Measurements from ENCODE around the gene NOXA1.
A peak's percentile ranks its signal among the peaks of the same experiment; 100 is the strongest.
"Not testable (repeated sequence)": the region's sequence is repeated elsewhere in the genome, so short reads cannot be mapped to it uniquely, and the experiment has no call there.

NOXA1 gene

DNA sequence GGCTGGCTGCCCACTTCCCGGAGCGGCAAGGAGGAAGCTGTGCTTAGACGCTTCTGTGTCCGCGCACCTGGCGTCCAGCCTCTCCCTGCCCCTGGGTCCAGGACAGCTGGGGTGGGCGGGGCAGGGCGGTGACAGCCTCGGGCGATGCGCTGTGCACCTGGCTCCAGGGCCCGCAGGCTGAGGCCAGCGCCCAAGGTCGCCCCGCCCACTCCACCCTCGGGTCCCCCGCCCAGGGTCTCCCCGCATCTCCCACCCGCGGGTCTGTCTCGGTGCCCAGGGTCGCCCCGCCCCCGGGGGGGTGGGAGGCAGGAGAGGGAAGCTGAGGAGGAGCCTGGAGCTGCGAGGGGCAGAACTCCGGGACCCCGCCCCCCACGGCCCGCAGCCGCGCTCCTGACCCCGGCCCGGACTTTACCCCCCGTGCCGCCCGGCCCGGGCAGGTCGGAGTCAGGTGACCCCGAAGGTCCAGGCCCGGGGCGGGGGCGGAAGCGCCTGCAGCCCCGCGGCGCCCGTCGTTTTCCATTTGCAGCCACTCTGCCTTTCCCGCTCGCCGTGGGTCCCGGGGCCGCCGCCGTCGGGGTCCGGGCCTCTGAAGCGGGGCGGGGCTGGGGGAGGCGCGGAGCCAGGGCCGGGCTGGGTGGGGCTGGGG, 18.2 kb downstream of the NOXA1 start, which contains the start of gene ENTPD8:
Gene ENTPD8, minus strand, starts transcription at position 69 of the 646 bp plus-strand sequence. CDS start 3,072 bp downstream, outside the sequence.
- peak; percentile 67 for DNase-seq

DNA sequence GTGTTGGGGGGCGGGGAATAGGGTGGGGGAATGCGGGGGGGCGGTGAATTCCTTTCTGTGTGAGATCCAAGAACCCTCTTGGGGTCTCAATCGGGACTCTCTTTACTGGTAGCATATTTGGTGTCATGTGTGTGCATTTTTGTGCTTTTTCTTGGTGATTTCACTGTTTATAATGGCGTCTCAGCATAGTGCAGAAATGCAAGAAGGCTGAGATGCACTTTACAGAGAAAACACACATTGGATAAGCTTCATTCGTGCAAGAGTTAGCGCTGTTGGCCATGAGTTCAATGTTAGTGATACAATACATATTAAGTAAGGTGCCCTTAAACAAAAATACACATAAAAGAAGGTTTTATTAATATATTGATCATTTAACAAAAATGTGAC, 18.7 kb downstream of the NOXA1 start:
- no peak for DNase-seq

DNA sequence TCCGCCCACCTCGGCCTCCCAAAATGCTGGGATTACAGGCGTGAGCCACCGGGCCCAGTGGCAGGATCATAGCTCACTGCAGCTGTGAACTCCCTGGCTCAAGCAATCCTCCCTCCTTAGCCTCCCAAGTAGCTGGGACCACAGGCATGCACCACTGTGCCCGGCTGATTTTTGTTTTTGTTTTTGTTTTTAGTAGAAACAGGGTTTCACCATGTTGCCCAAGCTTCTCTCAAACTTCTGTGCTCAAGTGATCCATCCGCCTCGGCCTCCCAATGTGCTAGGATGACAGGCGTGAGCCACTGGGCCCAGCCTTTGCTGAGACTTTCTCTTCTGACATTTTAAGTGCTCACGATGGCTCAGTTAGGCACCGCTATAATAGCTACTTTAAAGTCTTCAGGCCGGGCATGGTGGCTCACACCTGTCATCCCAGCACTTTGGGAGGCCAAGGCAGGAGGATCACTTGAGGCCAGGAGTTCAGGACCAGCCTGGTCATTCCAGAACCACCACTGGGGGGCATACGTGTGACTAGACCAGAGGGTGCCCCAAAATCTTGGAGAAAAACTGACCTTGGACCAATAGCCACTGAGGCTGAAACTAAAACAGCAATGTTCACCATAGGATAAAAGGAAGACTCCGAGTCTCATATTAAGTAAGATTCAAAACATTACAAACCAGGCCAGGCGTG, 21.1 kb downstream of the NOXA1 start:
- no peak for DNase-seq

DNA sequence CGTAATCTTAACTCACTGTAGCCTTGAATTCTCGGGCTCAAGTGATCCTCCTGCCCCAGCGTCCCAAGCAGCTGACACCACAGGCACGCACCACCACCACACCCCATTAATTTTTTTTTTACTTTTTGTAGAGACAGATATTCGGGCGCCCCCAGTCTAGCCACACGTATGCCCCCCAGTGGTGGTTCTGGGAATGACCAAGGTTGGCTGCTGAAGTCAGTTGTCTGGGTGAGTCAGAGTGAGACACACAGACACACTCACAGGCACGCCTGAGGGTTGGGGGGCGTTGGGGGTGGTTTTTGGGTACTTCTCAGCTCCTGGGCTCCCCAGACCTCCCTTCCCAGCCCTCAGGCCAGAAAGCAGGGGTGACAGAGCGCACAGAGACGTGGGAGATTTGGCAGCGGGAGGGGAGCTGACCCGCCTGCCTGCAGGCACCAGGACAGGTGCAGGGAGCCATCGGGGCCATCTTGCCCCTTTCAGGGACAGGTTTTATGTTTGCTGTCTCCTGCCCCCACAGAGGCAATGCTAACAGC, 22.1 kb downstream of the NOXA1 start:
- peak; percentile 57 for DNase-seq

DNA sequence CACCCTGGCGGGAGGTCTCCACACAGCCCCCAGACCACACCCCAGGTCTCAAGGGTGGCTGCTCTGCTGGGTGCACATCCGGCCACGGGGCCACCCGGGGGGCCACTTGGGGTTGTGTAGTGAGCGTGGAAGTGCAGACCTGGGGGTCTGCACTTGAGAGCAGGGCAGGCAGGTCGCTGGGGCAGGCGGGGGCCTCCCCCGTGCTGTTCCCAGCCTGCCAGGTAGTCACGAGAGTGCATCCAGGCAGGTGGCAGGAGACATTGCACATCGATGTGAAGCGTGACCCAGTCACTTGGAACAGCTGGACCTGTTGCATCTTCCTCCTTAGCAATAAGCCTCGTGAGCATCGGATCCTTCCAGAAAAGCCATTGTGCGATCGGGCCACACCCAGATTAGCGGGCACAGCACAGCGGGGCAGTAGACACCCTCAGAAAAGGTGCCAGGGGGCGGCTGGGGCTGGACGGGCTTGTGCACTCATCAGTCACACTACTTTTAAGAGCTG, 22.8 kb downstream of the NOXA1 start:
- peak; percentile 35 for DNase-seq

DNA sequence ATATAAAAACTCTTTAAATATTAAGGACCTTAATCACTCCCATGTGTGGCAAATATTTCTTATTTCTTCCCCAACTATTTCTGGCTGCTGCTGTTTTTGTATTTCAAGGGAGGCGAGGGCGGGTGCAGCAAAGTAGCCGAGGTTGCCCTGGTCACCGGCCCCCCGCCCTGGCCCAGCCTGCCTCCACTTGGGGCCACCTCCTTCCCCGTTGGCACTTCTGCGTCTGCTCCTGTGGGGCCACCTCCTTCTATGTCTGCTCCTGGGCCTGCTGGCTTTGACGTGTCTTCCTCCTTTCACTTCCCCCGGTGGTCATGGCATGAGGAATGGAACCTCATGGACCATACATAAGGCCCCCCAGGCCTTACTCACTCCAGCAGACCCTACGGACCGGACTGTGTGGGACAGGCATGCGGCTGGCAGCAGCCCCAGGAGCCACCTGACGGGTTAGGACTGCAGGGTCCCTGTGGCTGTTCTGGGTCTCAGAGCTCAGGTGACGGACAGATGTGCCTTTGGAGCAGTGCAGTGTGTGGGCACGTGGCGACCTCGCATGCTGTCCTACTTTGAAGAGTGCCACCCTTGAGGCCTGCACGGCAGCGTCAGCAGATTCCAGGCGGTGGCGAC, 23.8 kb downstream of the NOXA1 start:
- DNase-seq = no peak

DNA sequence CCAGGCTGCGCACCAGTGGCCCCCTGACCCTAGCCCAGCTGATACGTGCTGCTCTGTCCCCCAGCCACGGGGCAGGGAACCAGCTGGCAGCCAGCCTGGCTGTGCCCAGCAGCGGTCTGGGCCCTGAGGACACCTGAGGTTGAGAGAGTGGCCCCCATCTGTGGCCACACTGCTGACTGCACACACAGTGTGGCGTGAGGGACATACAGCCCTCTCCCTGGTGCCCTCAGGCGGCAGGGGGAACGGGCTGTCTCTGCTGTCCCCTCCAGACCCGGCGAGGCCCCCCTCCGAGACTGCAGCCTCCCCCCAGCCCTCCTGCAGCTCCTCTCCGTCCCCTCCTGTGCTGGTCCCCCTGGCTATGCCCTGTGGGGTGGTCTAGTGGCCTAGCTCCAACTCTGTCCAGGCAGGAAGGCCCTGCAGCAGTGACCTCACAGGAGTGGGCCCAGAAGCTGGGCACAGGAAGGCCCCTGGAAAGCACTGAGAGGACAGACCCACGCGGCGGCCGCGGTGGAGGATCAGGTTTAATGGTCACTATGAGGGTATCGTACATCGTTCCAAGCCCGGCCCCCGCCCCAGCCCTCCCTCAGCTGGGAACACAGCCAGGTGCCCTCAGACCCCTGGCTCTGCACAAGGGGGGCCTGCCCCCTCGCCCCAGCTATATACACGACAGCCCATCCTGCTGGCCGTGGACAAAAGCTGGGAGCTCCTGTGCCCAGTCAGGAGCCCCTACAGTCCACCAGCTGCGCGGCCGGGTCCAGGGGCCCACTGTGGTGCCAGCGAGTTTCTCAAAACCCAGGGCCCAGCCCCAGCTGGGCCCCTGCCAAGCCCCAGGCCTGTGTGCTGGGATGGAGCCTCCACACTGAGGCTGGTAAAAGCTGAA, 24.8 kb downstream of the NOXA1 start:
- DNase-seq = no peak

DNA sequence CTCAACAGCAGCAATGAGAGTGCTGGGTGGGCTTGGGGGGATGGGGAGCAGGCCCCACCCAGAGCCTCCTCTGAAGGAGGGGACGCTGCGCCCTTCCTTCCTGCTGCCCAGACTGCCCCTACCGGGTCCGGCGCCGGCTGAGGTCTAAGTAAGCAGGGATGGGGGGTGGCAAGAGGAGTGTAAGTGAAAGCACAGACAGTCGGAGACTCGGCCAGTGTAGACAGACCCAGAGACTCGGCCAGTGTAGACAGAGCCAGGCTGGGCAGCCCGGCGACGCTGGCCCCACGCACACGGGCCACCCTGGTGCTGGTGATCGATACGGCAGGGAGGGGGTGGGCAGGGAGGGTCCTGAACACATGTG, 25.4 kb downstream of the NOXA1 start:
- no peak for DNase-seq

DNA sequence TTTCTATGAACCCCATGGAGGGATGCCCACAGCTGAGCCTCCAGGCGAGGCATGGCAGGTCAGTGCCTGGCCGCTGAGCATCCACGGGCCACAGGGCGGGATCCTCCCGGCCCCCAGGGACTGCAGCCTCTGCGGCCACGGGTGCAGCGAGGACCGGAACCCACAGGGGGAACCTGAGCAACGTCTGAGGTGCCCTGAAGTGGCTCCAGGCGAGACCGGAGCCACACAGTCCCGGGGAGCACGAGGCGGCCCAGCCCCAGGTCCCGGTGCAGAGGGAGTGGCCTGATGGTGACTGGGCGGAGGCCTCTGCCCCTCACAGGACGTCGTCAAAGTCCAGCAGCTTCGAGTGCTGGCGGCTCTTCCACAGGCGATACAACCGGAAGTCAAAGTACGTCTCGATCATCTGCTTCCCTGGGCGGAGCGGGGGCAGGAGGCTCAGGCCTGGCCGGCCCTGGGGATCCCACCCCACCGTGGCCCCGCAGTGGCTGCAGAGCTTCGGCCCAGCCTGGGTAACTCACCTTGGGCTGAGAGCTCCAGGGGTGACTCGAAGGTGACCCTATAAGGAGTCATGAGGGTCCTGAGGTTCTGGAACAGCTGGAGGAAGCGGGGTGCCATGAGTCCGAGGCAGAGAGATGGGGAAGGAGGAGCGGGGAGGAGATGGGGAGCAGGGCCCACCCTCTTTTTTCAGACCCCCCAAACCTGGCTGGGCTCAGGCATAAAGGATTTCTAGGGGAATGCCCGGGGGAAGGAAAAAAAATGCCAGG, 26.1 kb downstream of the NOXA1 start:
- DNase-seq = no peak

DNA sequence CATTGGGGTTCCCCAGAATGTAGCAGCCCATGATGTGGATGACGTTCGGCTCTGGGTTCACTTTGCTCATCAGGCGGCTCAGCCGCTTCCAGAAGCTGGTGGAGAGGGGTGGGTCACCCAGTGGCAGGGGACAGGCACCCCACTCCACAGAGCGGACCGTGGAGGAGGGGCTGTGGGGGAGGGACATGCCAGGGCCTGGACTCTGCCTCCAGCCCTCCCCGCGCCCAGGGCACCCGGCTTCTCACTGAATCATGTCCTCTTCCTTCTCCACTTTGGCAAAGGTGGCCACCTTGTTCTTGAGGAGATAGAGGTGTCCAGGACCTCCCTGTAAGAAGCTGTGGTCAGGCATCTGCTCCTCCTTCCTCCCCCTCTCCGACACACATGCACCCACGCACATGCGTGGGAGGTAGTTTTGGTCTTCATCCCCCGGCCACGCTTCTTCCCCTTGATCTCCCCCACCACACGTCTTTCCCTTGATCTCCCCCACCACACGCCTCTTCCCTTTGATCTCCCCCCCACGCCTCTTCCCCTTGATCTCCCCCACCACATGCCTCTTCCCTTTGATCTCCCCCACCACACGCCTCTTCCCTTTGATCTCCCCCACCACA, 26.8 kb downstream of the NOXA1 start:
- no peak for DNase-seq

DNA sequence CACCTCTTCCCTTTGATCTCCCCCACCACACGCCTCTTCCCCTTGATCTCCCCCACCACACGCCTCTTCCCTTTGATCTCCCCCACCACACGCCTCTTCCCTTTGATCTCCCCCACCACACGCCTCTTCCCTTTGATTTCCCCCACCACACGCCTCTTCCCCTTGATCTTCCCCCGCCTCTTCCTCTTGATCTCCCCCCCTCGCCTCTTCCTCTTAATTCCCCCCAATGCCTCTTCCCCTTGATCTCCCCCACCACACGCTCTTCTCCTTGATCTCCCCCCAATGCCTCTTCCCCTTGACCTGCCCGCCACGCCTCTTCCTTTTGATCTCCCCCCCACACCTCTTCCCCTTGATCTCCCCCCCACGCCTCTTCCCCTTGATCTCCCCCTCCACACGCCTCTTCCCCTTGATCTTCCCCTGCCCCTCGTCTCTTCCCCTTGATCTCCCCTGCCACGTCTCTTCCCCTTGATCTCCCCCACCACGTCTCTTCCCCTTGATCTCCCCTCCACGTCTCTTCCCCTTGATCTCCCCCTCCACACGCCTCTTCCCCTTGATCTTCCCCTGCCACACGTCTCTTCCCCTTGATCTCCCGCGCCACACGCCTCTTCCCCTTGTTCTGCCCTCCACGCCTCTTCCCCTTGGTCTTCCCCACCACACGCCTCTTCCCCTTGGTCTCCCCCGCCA, 27.5 kb downstream of the NOXA1 start:
- DNase-seq = not testable (repeated sequence)

DNA sequence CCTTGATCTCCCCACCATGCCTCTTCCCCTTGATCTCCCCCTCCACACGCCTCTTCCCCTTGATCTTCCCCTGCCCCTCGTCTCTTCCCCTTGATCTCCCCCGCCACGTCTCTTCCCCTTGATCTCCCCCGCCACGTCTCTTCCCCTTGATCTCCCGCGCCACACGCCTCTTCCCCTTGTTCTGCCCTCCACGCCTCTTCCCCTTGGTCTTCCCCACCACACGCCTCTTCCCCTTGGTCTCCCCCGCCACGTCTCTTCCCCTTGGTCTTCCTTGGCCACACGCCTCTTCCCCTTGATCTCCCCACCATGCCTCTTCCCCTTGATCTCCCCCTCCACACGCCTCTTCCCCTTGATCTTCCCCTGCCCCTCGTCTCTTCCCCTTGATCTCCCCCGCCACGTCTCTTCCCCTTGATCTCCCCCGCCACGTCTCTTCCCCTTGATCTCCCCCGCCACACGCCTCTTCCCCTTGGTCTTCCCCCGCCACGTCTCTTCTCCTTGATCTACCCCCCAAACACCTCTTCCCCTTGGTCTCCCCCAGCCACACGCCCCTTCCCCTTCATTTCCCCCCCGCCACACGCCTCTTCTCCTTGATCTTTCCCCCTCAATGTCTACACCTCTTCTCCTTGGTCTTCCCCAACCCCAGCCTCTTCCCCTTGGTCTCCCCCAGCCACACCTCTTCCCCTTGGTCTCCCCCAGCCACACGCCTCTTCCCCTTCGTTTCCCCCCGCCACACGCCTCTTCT, 28.2 kb downstream of the NOXA1 start:
- DNase-seq = not testable (repeated sequence)

DNA sequence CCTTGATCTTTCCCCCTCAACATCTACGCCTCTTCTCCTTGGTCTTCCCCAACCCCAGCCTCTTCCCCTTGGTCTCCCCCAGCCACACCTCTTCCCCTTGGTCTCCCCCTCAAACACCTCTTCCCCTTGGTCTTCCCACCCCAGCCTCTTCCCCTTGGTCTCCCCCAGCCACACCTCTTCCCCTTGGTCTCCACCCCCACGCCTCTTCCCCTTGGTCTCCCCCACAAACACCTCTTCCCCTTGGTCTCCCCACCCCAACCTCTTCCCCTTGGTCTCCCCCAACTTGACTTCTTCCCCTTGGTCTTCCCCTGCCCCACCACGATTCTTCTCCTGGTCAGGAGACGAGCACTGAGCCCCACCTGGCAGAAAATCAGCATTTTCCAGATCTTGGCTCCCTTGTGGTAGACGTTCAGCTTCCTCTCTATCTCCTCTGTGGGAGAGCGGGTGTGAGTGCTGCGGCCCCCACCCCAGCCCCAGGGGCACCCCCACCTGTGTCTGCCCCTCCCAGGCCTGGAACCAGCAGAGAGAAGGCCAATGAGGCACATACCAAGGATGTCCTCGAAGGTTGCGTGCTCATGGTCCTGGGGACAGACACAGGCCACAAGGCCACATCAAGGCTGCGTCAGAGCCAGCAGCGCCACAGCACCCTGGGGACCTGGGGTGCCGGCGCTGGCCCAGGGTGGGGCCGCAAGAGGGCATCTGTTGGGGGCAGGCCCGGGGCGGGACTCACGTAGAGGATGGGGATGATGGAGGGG, 29.0 kb downstream of the NOXA1 start:
- no peak for DNase-seq

DNA sequence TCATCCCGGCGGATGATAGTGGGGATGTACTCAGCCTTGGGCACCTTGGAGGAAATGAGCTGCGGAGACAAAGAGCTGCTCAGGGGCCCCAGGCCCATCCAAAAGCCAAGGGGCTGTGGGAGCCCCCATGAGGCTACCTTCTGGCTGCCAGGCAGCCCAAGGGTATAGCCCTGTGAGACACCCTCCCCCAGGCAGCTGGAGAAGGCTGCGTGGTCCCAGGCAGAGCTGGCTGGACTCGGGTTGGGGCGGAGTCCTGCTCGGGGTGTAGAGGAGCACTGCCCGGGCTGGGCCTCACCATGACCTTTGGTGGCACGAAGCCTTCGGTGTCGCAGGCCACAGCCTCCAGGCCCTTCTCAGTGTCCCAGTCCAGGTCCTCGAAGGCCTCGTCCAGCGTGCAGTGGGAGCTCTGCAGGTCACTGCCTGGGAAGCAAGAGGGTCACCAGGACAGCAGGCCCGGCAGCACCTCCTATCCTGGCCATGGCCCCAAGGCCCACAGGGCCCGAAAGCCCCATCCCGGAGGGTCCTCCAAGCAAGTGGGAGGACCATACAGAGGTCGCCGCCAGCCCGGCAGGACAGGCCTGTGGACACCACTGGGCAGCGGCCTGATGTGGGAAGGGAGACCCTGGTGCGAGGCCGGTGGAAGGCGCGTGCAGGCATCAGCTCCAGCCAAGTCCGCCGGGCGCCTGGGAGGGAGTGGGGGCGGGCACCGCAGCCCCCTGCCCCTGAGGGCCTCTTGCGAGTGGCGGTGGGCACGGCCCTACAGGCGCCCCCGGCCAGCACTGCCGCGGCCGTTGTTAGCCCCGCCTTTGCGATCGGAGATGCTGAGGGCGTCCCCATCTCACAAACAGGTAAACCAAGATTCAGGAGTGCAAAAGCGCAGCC, 29.8 kb downstream of the NOXA1 start:
- DNase-seq = no peak

DNA sequence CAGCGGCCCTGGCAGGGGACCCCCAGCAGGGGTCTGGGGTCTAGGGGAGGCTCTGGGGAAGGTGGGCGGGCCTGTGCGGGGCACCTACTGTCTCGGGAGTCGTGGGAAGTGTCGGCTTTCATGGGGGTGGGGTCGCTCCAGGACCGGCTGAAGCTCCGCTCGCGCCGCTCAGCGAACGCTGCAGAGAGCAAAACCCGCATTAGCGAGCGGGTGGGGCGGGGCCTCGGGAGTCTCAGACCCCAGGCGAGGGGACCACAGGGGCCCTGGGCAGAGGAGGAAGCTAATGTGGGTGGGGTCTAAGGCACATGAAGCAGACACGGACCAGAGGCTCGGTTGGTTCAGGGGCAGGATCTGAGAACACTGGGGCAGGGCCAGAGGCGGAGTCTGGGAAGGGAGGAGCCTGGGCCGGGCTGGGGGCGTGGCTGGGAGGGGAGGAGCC, 30.5 kb downstream of the NOXA1 start:
- peak; percentile 8 for DNase-seq

DNA sequence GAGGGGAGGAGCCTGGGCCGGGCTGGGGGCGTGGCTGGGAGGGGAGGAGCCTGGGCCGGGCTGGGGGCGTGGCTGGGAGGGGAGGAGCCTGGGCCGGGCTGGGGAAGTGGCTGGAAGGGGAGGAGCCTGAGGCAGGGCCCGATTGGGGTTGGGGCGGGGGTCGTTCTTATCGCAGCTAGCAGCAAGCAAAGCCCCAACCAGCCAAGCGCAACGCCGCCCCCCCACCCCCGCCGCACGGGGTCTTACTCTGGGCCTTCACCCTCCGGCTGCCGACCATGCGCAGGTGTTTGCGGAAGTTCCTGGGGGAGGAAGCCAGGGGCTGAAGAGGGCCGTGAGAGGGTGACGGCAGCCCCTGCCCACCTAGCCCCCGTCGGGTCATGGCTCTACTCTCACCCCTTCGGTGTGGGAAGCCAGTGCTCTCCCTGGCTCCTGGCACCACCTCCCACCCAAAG, 31.0 kb downstream of the NOXA1 start:
- DNase-seq = no peak

DNA sequence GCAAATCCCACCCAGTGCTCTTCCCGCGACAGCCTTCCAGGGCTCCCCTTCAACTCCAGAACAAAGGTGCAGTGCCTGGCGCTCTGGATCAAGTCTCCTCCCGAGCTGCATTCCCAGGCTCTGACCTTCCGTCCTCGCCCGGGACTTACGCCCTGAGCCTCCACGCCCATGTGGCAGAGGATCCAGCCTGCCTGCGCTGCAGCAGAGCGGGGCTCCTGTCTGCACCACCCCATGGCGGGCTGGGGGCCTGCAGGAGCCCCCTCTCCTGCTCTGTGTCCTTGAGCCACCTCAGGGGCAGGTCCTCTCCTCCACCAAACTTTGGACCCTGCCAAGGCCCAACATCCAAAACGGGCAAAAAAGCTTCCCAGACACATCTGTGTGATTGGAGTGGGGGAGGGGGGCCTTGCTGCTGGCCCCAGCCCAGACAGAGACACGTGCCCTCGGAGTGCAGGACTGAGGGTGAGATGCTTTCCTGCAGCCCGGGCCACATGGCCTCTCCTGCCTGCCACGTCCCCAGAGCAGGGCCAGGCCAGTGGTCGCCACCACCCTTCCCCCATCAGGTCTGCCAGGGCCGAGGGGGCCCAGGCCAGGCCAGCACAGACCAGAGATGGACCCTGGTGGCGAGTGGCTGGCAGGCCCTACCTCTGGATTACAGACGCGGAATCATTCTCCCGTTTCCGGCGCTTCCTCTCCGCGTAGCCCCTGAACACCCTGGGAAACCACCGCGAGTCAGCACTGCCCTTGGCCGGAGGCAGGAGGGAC, 31.6 kb downstream of the NOXA1 start:
- DNase-seq = no peak

Measured in NCI-H1105 treated with DMSO at 0.1 percent for 48 hours (cell line).